Activated CD4-positive, alpha-beta T cell treated with anti-CD3 and anti-CD28 coated beads, Interleukin-2, Interleukin-4, amounts not matched to agents 100 ng/mL and 50 ng/mL, durations not matched to agents 16 hours and 8 hours (primary cell): ENCODE measurements around the gene CROCC.
"Not testable (repeated sequence)": the region's sequence is repeated elsewhere in the genome, so short reads cannot be mapped to it uniquely, and the experiment has no call there.

Experiments
- DNase-seq: peaks from one replicate; pipeline ENCODE4 v3.0.0-alpha.2; 2020; ENCODE audit warnings: low spot score

Gene CROCC

DNA sequence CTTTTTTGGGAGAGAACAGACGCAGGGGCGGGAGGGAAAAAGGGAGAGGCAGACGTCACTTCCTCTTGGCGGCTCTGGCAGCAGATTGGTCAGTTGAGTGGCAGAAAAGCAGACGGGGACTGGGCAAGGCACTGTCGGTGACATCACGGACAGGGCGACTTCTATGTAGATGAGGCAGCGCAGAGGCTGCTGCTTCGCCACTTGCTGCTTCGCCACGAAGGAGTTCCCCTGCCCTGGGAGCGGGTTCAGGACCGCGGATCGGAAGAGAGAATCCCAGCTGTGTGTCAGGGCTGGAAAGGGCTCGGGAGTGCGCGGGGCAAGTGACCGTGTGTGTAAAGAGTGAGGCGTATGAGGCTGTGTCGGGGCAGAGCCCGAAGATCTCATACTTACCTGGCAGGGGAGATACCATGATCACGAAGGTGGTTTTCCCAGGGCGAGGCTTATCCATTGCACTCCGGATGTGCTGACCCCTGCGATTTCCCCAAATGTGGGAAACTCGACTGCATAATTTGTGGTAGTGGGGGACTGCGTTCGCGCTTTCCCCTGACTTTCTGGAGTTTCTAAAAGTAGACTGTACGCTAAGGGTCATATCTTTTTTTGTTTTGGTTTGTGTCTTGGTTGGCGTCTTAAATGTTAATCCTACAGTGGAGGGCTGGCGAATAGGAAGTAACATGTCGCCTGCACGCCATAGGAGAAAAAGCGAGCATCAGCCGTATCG, 26.0 kb upstream of the CROCC start, which contains the start of gene RNU1-2:
RNU1-2 (plus strand) TSS at position 383 of the 718 bp plus-strand sequence.
- DNase-seq = peak; percentile 96

GRCh38 chr1:16896316-16897055, 25.2 kb upstream of the CROCC start:
- peak; percentile 89 for DNase-seq

DNA sequence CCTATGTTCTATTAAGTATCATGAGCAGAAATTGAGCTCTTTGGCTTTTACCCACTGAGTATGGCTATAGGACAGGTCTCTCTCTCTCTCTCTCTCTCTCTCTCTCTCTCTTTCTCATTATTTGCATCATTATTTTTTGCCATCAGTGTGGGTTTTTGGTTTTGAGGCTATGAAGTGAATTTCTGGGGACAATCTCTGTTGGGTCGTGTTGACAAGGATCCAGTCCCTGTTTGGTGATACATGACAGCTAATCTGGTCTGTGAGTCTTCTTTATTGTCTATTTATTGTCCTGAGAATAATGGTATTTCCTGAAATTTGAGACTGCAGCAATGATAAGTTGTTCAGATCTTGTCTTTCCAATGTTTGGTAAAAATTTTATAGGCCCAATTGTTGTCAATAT, 24.1 kb upstream of the CROCC start:
- not testable (repeated sequence) for DNase-seq

DNA sequence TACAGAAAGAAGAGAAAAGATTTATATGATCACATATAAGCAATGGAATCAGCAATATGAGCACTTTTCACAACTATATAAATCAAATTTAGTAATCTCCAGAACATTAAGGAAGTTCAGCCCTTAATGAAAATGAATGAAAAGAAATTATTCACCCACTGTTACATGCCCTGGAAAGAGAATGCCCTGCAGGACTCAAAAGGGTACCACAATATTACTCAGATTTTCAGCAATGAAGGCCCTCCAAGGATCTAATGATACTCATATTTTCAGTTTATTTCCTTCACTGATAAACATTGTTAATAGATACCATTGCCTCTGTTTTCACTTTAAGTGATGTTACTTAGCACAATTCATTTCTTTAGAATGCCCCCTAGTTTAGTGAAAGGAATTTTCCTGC, 23.4 kb upstream of the CROCC start:
- not testable (repeated sequence) for DNase-seq

GRCh38 chr1:16899020-16899419, 22.7 kb upstream of the CROCC start:
- DNase-seq = not testable (repeated sequence)

GRCh38 chr1:16900751-16901150, 21.0 kb upstream of the CROCC start:
- no peak for DNase-seq

- not testable (repeated sequence) for DNase-seq
Measured at GRCh38 chr1:16901371-16901770, 20.4 kb upstream of the CROCC start.

DNA sequence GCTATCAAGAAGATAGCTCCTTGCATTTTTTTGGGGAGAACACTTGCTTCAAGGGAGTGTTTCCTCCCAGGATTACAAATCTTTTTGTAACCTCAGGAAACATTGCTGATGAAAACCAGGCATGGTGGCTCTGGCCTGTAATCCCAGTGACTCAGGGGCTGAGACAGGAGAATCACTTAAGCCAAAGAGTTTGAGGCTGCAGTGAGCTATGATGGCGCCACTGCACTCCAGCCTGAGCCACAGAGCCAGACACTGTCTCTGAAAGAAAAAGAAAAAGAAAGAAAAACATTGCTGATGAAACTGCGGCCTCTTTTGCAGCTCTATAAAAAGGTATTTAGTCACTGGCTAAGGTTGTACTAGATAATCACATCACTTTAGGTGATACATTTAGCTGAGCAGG, 18.7 kb upstream of the CROCC start:
- DNase-seq = no peak

GRCh38 chr1:16903458-16903796, 18.3 kb upstream of the CROCC start:
- DNase-seq = no peak

DNA sequence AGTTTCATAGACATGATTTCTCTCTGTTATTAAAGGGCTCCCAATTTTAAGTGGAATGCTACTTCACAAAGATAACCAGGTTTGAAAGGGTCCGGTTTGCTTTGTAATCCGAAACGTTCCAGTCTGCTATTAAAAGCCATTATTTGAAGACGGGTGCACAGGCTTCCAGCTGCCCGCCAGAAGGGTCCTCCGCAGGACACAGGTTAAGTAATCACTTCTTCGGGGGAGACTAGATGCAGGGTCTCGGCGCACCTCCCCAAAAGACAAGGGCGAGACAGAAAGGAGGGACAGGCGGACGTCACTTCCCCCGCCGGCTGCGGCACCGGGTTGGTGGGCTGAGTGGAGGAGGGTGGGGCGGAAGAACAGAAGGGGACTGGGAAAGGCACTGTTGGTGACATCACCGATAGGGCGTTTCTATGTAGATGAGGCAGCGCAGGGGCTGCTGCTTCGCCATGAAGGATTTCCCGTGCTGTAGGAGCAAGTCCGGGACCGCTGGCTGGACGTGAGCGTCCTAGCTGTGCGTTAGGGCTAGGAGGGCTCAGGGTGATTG, 17.1 kb upstream of the CROCC start:
- peak; percentile 100 for DNase-seq

DNA sequence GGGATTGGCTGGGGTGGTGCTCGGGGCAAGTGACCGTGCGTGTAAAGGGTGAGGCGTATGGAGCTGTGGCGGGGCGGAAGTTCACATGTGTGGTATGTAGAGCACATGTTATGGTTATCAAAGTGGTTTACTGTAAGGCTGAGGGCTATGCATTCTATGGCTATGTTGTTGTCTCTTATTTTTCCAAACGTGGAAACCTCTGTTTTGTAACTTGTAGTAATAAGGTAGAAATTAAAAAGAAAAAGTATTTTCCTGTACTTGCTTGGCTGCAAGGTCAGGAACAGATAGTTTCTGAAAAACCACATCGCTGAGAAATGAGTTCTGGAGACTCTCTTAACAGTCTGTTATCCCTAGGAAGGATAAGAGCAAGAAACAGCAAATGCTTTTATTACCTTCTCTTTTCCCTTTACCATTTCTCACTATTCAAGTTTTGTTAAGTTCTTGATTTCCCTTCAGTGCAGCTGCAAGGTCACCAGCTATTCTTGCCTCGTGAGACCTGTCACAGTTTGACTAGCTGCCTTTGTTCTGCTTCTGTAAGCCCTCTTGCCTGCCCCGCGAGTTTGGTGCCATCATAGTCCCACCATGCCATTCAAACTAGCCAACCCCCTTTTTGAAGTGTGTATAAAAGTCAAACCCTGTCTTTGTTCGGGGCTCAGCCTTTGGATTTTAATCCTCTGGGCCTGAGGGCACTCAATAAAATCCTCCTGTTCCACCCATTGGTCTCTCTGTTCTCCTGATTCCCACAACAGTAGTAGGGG, 16.4 kb upstream of the CROCC start:
- peak; percentile 80 for DNase-seq

DNA sequence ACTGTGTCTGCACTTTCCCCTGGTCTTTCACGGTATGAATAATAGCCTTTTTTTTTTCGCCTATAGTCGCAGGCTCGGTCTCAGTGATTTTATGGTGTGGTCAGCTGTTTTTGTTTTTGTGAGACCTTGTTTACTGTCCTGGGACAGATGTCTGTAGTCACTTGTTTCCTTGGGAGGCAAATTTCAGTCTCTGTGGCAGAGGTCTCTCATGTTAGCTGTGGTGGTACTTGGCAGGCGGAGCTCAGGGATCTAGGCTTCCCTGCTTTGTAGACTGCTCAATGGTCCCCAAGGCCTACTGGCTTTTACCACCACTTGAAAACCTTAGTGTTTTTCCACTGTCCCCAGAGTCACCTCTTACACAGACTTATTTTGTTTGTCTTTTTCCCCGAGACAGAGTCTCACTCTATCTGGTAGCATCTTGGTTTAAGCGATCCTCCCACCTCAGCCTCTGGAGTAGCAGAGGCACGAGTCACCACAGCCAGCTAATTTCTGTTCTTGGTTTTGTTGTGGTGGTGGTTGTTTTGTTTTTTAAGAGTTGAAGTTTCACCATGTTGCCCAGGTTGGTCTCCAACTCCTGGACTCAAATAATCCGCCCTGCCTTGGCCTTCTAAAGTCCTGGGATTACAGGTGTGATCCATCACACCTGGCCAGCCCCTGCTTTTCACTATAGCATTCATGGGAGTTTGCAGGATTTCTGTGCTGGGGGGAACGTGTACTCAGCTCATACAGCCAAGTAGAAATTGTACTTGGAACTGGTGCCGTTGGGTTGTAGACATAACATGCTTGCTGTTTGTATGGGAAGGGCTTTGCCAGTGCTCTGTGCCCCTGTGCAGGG, 15.6 kb upstream of the CROCC start:
- DNase-seq = peak; percentile 30

GRCh38 chr1:16906873-16907272, 14.9 kb upstream of the CROCC start:
- DNase-seq = no peak

GRCh38 chr1:16907870-16908758, 13.6 kb upstream of the CROCC start:
- no peak for DNase-seq

DNA sequence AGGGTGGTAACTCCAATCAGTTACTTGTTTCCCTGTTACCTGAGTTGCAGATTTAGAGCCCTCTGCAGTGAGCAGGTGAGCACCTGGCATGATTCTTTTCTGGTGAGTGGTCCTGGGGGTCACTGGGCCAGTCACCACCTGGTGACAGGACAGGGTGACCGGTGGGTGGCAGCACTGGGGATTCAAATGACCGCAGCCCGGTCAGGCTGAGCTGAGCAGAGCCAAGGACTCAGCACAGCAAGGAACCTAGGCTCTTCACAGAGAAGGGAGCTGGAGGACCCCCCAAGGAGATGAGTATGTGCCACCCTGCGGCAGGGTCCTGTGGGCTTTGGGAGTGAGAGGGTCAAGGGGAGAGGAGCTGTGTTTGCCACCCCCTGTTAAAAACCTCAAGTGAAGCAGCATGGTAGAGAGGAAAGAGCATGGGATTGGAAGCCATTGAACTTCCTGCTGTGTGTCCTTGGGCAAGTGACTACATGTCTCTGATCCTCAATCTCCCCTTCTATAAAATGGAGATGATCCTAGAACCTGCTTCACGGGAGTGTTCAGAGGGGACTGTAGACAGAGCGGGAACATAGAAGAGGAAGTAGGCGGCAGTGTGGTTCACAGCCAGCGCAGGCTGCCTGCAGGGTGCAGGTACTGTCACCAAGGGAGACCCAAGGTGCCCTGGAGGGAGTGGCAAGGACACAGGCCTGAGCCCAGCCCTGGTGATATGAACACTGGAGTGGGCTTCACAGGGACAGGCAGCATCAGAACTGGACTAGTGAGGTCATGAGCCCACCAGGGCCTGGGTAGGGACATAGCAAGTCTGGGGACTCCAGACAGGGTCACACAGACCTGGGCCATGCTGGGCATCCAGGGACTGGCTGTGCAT, 9.6 kb upstream of the CROCC start:
- DNase-seq = not testable (repeated sequence)

GRCh38 chr1:16912742-16913141, 9.0 kb upstream of the CROCC start:
- not testable (repeated sequence) for DNase-seq

- DNase-seq = no peak
Measured at GRCh38 chr1:16913181-16913832, 8.4 kb upstream of the CROCC start.

- DNase-seq = peak; percentile 94
Measured at GRCh38 chr1:16913833-16914662, 7.7 kb upstream of the CROCC start.
